GM12891 (cell line): ENCODE results near the gene EFCAB14.

Experiments used
- PAX5 ChIP-seq: IDR thresholded peaks from 2 replicates; pipeline ENCODE4 v1.6.1; 2011; ENCODE audit warnings: low read length, moderate library complexity, mild to moderate bottlenecking; ENCODE audit not compliant: insufficient read depth, severe bottlenecking
- POLR2A ChIP-seq: IDR thresholded peaks from 2 replicates; pipeline ENCODE4 v1.6.1; 2011; ENCODE audit warnings: low read depth, low read length, control low read depth
- POLR2AphosphoS5 ChIP-seq: IDR thresholded peaks from 2 replicates; pipeline ENCODE4 v1.6.1; 2011; ENCODE audit warnings: low read depth, low read length, control low read depth
- SPI1 ChIP-seq: IDR thresholded peaks from 2 replicates; pipeline ENCODE4 v1.6.1; 2011; ENCODE audit warnings: low read depth, low read length, control low read depth
- TAF1 ChIP-seq: IDR thresholded peaks from 2 replicates; pipeline ENCODE4 v1.6.1; 2011; ENCODE audit warnings: low read depth, low read length, control low read depth

- TF ChIP-seq SPI1 (no peak), TAF1 (no peak), POLR2A (no peak), POLR2AphosphoS5 (no peak), PAX5 (no peak)
These were observed 6.8 kb upstream of the EFCAB14 start for GRCh38 chr1:46725736-46726108.
